Endodermal cell (in vitro differentiated cells): ENCODE measurements around the gene NBL1. TPM values are rescaled to one million over a fixed set of nuclear protein-coding genes. Genes with fewer than 3 reads are reported as not detected.

Source experiments
- DNase-seq: peaks from one replicate; pipeline ENCODE4 v3.0.0-alpha.2; 2017
- H3K27ac ChIP-seq: 2 replicates; pipeline ENCODE4 v1.5.1; 2013; ENCODE audit warnings: mild to moderate bottlenecking, low read depth, low read length, moderate library complexity
- H3K27me3 ChIP-seq: 2 replicates; pipeline ENCODE4 v1.6.1; 2013; ENCODE audit warnings: mild to moderate bottlenecking, low read length, moderate library complexity; ENCODE audit not compliant: insufficient read depth, control insufficient read depth, poor library complexity, severe bottlenecking
- H3K36me3 ChIP-seq: 2 replicates; pipeline ENCODE4 v1.7.0; 2013; ENCODE audit warnings: mild to moderate bottlenecking, low read length, moderate library complexity; ENCODE audit not compliant: control insufficient read depth, insufficient read depth
- H3K4me1 ChIP-seq: one replicate; pipeline ENCODE4 v1.7.0; 2013; ENCODE audit warnings: low read length; ENCODE audit not compliant: control insufficient read depth, insufficient read depth
- H3K4me3 ChIP-seq: 2 replicates; pipeline ENCODE4 v1.5.1; 2013; ENCODE audit warnings: mild to moderate bottlenecking, low read length, moderate library complexity
- H3K9ac ChIP-seq: 2 replicates; pipeline ENCODE4 v1.6.1; 2013; ENCODE audit warnings: mild to moderate bottlenecking, low read length, moderate library complexity; ENCODE audit not compliant: poor library complexity, severe bottlenecking; ENCODE audit errors: extremely low read depth
- H3K9me3 ChIP-seq: 2 replicates; pipeline ENCODE4 v1.6.1; 2013; ENCODE audit warnings: mild to moderate bottlenecking, low read length, moderate library complexity; ENCODE audit not compliant: control insufficient read depth
- H3K27ac Mint-ChIP-seq: 2 replicates; pipeline ENCODE4 v1.8.0; 2020; ENCODE audit warnings: mixed read lengths
- H3K27me3 Mint-ChIP-seq: 2 replicates; pipeline ENCODE4 v1.8.0; 2021; ENCODE audit warnings: mild to moderate bottlenecking, mixed read lengths; ENCODE audit not compliant: insufficient read depth
- H3K36me3 Mint-ChIP-seq: 2 replicates; pipeline ENCODE4 v1.8.0; 2020; ENCODE audit warnings: low read depth, mixed read lengths
- H3K4me1 Mint-ChIP-seq: 2 replicates; pipeline ENCODE4 v1.8.0; 2020; ENCODE audit warnings: mixed read lengths
- H3K4me3 Mint-ChIP-seq: 2 replicates; pipeline ENCODE4 v1.8.0; 2020; ENCODE audit warnings: mild to moderate bottlenecking, moderate library complexity, mixed read lengths
- H3K9me3 Mint-ChIP-seq: 2 replicates; pipeline ENCODE4 v1.8.0; 2020; ENCODE audit warnings: mild to moderate bottlenecking, mixed read lengths
- CTCF ChIP-seq: fragments of 200-600 bp; sonication (generic); conservative IDR thresholded peaks from 2 replicates; pipeline ENCODE4 v1.5.0; 2021; ENCODE audit warnings: antibody characterized with exemption, mild to moderate bottlenecking
- WGBS, 2 experiments: methylation state at CpG; one replicate each; pipeline versions ENCODE4 v1.1.5 to v1.1.7; 2013; ENCODE audit warnings: missing lambda C conversion rate in 2 of 2, mixed read lengths in 1 of 2; ENCODE audit not compliant: insufficient coverage in 1 of 2, insufficient read length in 1 of 2; 5-methylcytosine and 5-hydroxymethylcytosine counted together
- total RNA-seq, 2 donors: library from RNA; stranded (reverse); fragmentation: NEBNext Ultra II Directional in 1 of 2; extraction: Animal tissue kit (Norgen Biotek cat#: 25700) in 1 of 2; gene quantifications; 2 replicates in 1 of 2; 3 replicates in 1 of 2; pipeline ENCODE4 v1.2.1, GENCODE V29; 2021

Gene NBL1
- total RNA-seq, 2 donors from 2014 or later = 13.7 to 32.4 TPM

DNA sequence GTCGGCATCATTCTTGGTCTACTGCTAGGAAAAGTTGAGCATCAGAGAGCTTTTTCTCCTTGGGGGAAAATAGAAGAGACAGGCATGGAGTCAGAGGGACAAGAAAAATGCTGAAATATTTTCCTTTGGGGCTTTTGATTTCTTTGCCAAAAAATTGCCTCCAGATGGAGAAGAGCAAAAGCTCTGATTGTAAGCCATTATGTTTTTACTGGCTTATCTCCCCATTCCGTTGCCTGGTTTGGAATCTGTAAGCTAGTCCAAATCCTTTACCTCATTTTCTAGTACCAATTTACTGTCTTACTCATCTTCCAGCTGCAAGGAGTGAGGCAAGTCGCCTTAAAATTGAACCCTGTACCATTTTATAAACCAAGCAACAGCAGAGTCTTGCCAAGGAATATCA is 23.3 kb upstream of the NBL1 start:
- TF ChIP-seq CTCF = no peak
- Mint-ChIP-seq H3K4me1 (peaks cover 19% of the 10 kb centered on the region), H3K4me3 (no peak overlapping the region), H3K9me3 (no peaks in the 10 kb centered on the region), H3K36me3 (peaks cover 29% of the 10 kb centered on the region), H3K27ac (no peak overlapping the region), H3K27me3 (no peaks in the 10 kb centered on the region)
- no peak for DNase-seq
- peaks cover 47% of the 10 kb centered on the region for H3K36me3 ChIP-seq
- no peak overlapping the region for H3K27ac ChIP-seq
- H3K27me3 ChIP-seq = no peaks in the 10 kb centered on the region
- 94 to 95% methylated on average over 3 of the region's 3 CpGs for WGBS, 2 experiments
- H3K4me1 ChIP-seq = peaks cover 4% of the 10 kb centered on the region
- no peak overlapping the region for H3K9ac ChIP-seq
- no peak overlapping the region for H3K4me3 ChIP-seq
- H3K9me3 ChIP-seq = no peaks in the 10 kb centered on the region

DNA sequence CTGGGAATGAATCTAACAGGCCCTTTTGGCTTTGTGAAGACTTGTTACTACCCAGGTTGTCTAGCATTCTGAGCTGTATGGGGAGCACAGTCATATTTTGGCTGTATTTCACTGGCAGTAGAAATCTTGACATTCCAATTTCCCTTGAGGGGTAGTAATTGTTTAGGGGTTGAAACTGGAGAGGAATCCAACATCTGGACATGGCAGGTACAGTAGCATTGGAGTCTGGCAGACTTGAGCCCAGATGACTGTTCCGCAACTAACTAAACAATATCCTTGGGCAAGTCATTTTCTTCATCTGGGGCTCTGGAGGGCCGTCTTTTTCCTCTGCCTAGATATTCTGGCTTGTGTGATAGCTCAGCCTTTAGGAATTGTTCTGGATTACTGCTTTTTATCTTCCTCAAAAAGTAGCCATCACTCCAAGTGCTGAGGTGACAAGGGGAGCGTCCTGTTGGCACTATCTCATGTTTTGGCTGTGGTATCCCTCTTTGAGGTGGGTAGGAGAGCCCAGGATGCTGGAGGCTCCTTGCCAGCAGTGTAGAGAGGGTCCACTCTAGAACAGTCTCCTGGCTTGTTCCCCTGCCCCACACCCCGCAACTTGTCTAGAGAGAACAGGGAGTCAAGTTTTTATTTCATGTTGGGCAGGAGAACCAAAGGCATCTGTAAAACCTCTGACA is 22.7 kb upstream of the NBL1 start:
- TF ChIP-seq CTCF = no peak
- no peak overlapping the region for H3K4me3 ChIP-seq
- no peaks in the 10 kb centered on the region for H3K27me3 ChIP-seq
- WGBS, 2 experiments = 93% methylated on average over 3 to 4 of the region's 4 CpGs
- DNase-seq = no peak
- no peak overlapping the region for H3K9ac ChIP-seq
- no peak overlapping the region for H3K4me3 Mint-ChIP-seq
- no peaks in the 10 kb centered on the region for H3K9me3 Mint-ChIP-seq
- H3K27ac Mint-ChIP-seq = no peak overlapping the region
- no peaks in the 10 kb centered on the region for H3K9me3 ChIP-seq
- peaks cover 54% of the 10 kb centered on the region for H3K36me3 ChIP-seq
- no peaks in the 10 kb centered on the region for H3K27me3 Mint-ChIP-seq
- H3K4me1 ChIP-seq = peaks cover 4% of the 10 kb centered on the region
- no peak overlapping the region for H3K27ac ChIP-seq
- H3K36me3 Mint-ChIP-seq = peaks cover 31% of the 10 kb centered on the region
- H3K4me1 Mint-ChIP-seq = peaks cover 25% of the 10 kb centered on the region

GRCh38 chr1:19622204-19622603 is 21.9 kb upstream of the NBL1 start:
- Mint-ChIP-seq H3K4me1 (peaks cover 26% of the 10 kb centered on the region), H3K36me3 (peaks cover 38% of the 10 kb centered on the region), H3K9me3 (no peaks in the 10 kb centered on the region), H3K27me3 (no peaks in the 10 kb centered on the region), H3K4me3 (no peak overlapping the region), H3K27ac (no peak overlapping the region)
- no peak overlapping the region for H3K9ac ChIP-seq
- no peak for DNase-seq
- H3K36me3 ChIP-seq = peaks cover 59% of the 10 kb centered on the region
- H3K9me3 ChIP-seq = peaks cover under 1% of the 10 kb centered on the region
- H3K27me3 ChIP-seq = no peaks in the 10 kb centered on the region
- H3K4me1 ChIP-seq = peaks cover 4% of the 10 kb centered on the region
- H3K4me3 ChIP-seq = no peak overlapping the region
- no peak overlapping the region for H3K27ac ChIP-seq
- TF ChIP-seq CTCF = no peak
- 92 to 100% methylated on average over 1 of the region's 1 CpG for WGBS, 2 experiments
